HG03139 (cell line): ENCODE results near the gene MFAP3.
"Not testable (repeated sequence)": the region's sequence is repeated elsewhere in the genome, so short reads cannot be mapped to it uniquely, and the experiment has no call there.

Experiments used
- ATAC-seq: cut with Tn5 transposase; IDR thresholded peaks from one replicate; pipeline ENCODE4 v1.9.1; 2021; ENCODE audit not compliant: unreplicated experiment

The MFAP3 gene

GRCh38 chr5:154049636-154050035, 10.9 kb downstream of the MFAP3 start:
- no peak for ATAC-seq

- ATAC-seq, result no peak
These were observed 14.7 kb downstream of the MFAP3 start for GRCh38 chr5:154053468-154053867.

- ATAC-seq, result no peak
These were observed 16.4 kb downstream of the MFAP3 start for GRCh38 chr5:154055201-154055600.

GRCh38 chr5:154058055-154059038, 19.6 kb downstream of the MFAP3 start:
- peak; percentile 59 for ATAC-seq

- ATAC-seq, result peak; percentile 56
These were observed 20.3 kb downstream of the MFAP3 start for GRCh38 chr5:154059039-154059430.

- no peak for ATAC-seq
These were observed 20.8 kb downstream of the MFAP3 start for GRCh38 chr5:154059583-154059982.

- no peak for ATAC-seq
These were observed 21.8 kb downstream of the MFAP3 start for GRCh38 chr5:154060606-154061005.

- no peak for ATAC-seq
These were observed 24.6 kb downstream of the MFAP3 start for GRCh38 chr5:154063372-154063771.

GRCh38 chr5:154065971-154066370, 27.2 kb downstream of the MFAP3 start:
- no peak for ATAC-seq

- ATAC-seq, result not testable (repeated sequence)
These were observed 31.1 kb downstream of the MFAP3 start for GRCh38 chr5:154069854-154070253.

GRCh38 chr5:154071799-154072413, 33.1 kb downstream of the MFAP3 start:
- no peak for ATAC-seq

- peak; percentile 98 for ATAC-seq
These were observed 33.8 kb downstream of the MFAP3 start for GRCh38 chr5:154072414-154073171.

- no peak for ATAC-seq
These were observed 37.6 kb downstream of the MFAP3 start for GRCh38 chr5:154076240-154076922.

- no peak for ATAC-seq
These were observed 38.9 kb downstream of the MFAP3 start for GRCh38 chr5:154077696-154078095.

- ATAC-seq, result no peak
These were observed 39.5 kb downstream of the MFAP3 start for GRCh38 chr5:154078272-154078671.

GRCh38 chr5:154081246-154081645, 42.5 kb downstream of the MFAP3 start:
- no peak for ATAC-seq

GRCh38 chr5:154084062-154084639, 45.4 kb downstream of the MFAP3 start:
- no peak for ATAC-seq

- ATAC-seq, result no peak
These were observed 47.4 kb downstream of the MFAP3 start for GRCh38 chr5:154086146-154086545.

GRCh38 chr5:154086641-154087040, 47.9 kb downstream of the MFAP3 start:
- ATAC-seq, result no peak

- ATAC-seq, result no peak
These were observed 48.5 kb downstream of the MFAP3 start for GRCh38 chr5:154087260-154087659.

GRCh38 chr5:154088801-154089200, 50.0 kb downstream of the MFAP3 start:
- no peak for ATAC-seq
